HG03025 (cell line): ENCODE measurements around the gene CETP.
"Not testable (repeated sequence)": the region's sequence is repeated elsewhere in the genome, so short reads cannot be mapped to it uniquely, and the experiment has no call there.

Experiments used
- ATAC-seq: cut with Tn5 transposase; IDR thresholded peaks from one replicate; pipeline ENCODE4 v1.9.1; 2021; ENCODE audit warnings: mild to moderate bottlenecking, moderate library complexity; ENCODE audit not compliant: unreplicated experiment, low FRiP score

CETP gene

GRCh38 chr16:56950881-56951771, 10.6 kb upstream of the CETP start:
- ATAC-seq, result peak; percentile 50

GRCh38 chr16:56953006-56953405, 8.7 kb upstream of the CETP start:
- no peak for ATAC-seq

GRCh38 chr16:56956076-56956475, 5.7 kb upstream of the CETP start:
- no peak for ATAC-seq

GRCh38 chr16:56956756-56957155, 5.0 kb upstream of the CETP start:
- no peak for ATAC-seq

- no peak for ATAC-seq
Observed at GRCh38 chr16:56960681-56961281, 969 bp upstream of the CETP start.

GRCh38 chr16:56961386-56961785, 364 bp upstream of the CETP start:
- ATAC-seq, result no peak

GRCh38 chr16:56964243-56965148, 2.7 kb downstream of the CETP start:
- no peak for ATAC-seq

GRCh38 chr16:56965149-56966092, 3.7 kb downstream of the CETP start:
- no peak for ATAC-seq

- ATAC-seq, result no peak
Observed at GRCh38 chr16:56966093-56966475, 4.3 kb downstream of the CETP start.

GRCh38 chr16:56967733-56968132, 6.0 kb downstream of the CETP start:
- ATAC-seq, result no peak

- no peak for ATAC-seq
Observed at GRCh38 chr16:56969769-56970168, 8.0 kb downstream of the CETP start.

- no peak for ATAC-seq
Observed at GRCh38 chr16:56970934-56971767, 9.4 kb downstream of the CETP start.

- no peak for ATAC-seq
Observed at GRCh38 chr16:56971768-56972043, 10.0 kb downstream of the CETP start.

GRCh38 chr16:56972403-56973293, 10.9 kb downstream of the CETP start:
- no peak for ATAC-seq

GRCh38 chr16:56973294-56973689, 11.5 kb downstream of the CETP start:
- ATAC-seq, result no peak

- not testable (repeated sequence) for ATAC-seq
Observed at GRCh38 chr16:56973899-56974298, 12.1 kb downstream of the CETP start.

GRCh38 chr16:56974549-56975300, 13.0 kb downstream of the CETP start:
- no peak for ATAC-seq

- ATAC-seq, result no peak
Observed at GRCh38 chr16:56975714-56976113, 14.0 kb downstream of the CETP start.
